Activated CD8-positive, alpha-beta memory T cell treated with anti-CD3 and anti-CD28 coated beads for 4 hours (primary cell): Measurements from ENCODE around the gene HSD3B7.

ENCODE experiments used
- DNase-seq, 2 donors: peaks; one replicate each; pipeline ENCODE4 v3.0.0-alpha.2; 2020; ENCODE audit warnings: low read depth in 2 of 2

The HSD3B7 gene

GRCh38 chr16:30956601-30957455, 28.2 kb upstream of the HSD3B7 start:
- DNase-seq, result peak; percentile 83 to 86

DNA sequence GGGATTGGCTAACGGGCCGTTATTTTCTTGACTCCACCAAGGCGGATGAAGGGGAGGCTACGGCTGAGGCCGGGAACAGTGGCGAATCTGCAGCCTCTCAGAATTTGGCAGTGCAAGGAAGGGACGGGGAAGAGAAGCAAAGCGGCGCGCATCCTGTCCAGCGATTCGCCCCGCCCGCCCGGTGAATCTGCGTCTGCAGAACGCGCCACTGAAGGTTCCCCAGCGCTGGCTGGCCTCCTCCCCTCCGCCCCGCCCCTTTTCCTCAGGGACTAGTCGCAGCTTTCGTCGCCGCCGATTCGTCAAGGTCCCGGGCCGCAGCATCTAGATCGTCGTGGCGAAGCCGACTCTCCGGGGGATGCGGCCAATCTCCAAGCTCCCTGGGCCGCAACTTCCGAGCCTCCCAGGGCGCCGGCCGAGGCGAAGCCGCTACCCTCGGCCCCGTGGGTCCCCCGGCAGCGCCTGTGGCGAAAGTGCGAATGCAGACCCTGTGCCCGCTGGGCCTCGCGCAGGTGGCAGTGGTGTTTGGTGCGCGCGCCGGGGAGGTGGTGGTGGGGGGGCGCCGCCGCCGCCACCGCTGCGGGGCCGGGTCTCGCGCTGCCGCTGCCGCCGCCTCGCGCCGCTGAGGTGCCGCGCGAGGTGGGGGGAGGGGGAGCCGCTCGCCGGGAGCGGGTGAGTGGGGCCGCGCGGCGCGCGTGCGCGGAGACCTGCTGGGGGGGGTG, 27.4 kb upstream of the HSD3B7 start, which contains the start of gene SETD1A:
TSS of gene SETD1A (plus strand) at position 299 of the 719 bp plus-strand sequence. CDS start 978 bp downstream, outside the sequence.
- peak; percentile 90 to 92 for DNase-seq

DNA sequence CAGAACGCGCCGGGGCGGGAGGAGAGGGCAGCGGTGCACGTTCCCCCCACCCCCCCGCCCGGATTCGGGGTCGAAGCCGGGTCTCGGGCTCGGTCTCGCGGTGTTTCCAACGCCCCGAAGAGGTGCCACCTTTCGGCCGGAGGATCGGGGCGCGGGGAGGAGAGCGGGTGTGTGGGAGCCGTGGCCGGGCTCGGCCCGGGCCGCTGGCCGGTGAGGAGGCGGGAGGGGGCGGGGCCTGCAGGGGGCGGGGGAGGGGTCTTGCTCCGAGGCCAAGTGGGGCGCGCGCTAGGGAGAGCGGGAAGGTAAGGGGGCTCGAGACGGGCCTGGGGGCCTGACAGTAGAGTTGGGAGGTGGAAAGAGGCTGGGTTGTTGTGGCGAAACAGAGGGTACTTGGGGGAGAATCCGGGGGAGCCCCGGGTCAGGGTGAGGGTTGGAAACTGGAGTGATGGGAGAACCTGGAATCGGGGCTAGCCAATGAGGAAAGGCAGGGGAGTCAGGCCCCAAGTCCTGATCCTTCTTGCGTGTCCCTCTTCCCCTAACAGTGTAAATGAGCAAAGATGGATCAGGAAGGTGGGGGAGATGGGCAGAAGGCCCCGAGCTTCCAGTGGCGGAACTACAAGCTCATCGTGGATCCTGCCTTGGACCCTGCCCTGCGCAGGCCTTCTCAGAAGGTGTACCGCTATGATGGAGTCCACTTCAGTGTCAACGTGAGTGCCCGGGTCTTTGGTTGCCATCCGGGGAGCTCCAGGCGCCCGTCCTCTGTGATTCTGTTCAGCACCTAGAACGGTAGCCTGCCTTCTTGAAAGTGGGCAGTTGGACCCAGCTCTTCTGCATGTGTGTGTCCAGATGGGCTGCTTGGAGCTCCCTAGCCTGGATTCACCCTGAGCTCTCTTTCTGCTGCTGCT, 26.6 kb upstream of the HSD3B7 start:
- DNase-seq, result no peak

- DNase-seq, result no peak
These were observed 23.6 kb upstream of the HSD3B7 start for GRCh38 chr16:30961384-30961783.

DNA sequence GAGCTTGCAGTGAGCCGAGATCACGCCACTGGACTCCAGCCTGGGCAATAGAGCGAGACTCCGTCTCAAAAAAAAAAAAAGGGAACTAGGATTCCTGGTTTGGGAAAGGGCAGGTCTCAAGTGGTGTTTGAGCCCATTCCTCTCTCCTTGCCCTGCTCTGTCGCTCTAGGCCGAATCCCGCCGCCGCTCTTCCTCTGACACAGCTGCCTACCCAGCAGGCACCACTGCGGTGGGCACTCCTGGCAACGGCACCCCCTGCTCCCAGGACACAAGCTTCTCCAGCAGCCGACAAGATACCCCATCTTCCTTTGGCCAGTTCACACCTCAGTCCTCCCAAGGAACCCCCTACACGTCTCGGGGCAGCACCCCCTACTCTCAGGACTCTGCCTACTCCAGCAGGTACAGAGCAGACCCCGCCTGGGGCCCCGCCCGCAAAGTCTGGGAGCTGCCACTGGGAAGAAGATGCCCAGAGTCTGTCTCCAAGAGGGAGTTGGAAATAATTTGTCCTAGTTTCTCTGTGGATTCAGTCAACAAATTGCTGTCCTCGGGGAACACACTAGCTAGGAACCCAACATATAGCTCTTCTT, 21.0 kb upstream of the HSD3B7 start:
- no peak for DNase-seq

DNA sequence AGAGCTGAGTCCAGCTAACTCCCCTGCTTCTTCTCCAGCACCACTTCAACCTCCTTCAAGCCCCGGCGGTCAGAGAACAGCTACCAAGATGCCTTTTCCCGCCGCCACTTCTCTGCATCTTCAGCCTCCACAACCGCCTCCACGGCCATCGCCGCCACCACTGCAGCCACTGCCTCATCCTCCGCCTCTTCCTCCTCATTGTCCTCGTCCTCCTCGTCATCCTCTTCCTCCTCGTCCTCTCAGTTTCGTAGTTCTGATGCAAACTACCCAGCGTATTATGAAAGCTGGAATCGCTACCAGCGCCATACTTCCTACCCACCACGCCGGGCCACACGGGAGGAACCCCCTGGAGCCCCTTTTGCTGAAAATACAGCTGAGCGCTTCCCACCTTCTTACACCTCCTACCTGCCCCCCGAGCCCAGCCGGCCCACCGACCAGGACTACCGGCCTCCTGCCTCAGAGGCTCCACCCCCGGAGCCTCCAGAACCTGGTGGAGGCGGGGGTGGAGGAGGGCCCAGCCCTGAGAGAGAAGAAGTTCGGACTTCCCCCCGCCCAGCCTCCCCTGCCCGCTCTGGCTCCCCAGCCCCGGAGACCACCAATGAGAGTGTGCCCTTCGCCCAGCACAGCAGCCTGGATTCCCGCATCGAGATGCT, 20.3 kb upstream of the HSD3B7 start:
- no peak for DNase-seq

GRCh38 chr16:30965436-30965835, 19.6 kb upstream of the HSD3B7 start:
- no peak for DNase-seq

GRCh38 chr16:30966033-30966619, 18.9 kb upstream of the HSD3B7 start:
- no peak for DNase-seq

GRCh38 chr16:30967795-30968194, 17.2 kb upstream of the HSD3B7 start:
- no peak for DNase-seq

GRCh38 chr16:30969246-30969842, 15.7 kb upstream of the HSD3B7 start:
- DNase-seq, result no peak

DNA sequence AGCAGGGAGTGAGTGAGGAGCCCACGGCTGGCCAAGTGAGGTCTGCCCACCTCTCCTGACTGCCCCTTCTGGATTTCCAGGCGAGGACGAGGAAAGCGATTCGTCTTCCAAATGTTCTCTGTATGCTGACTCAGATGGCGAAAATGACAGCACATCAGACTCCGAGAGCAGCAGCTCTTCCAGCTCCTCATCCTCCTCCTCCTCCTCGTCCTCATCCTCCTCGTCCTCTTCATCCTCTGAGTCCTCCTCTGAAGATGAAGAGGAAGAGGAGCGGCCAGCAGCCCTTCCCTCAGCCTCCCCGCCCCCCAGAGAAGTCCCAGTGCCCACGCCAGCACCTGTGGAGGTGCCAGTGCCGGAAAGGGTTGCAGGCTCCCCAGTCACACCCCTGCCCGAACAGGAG, 13.7 kb upstream of the HSD3B7 start:
- no peak for DNase-seq

- DNase-seq, result no peak
These were observed 12.1 kb upstream of the HSD3B7 start for GRCh38 chr16:30972872-30973271.

GRCh38 chr16:30974348-30974747, 10.7 kb upstream of the HSD3B7 start:
- DNase-seq, result no peak

DNA sequence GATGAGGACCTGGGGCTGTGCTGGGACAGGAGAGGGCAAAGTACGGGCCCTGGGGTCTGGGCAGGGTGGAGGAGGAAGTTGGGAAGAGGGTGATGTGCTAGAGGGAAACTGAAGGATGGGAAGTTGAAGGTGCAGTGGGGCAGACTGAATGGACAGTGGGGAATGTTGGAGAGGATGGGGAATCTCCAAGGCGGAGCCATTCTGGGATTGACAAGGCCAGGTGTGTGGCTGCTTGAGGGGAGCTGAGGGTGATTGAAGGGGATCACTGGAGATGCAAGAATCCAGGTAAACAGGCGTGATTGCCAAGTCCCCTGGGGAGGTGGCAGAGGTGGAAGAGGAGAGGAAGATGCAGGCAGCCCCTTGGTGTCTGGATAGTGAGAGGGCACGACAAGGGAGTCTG, 8.5 kb upstream of the HSD3B7 start:
- DNase-seq, result no peak

- no peak for DNase-seq
These were observed 7.5 kb upstream of the HSD3B7 start for GRCh38 chr16:30977502-30977901.

GRCh38 chr16:30979170-30980022, 5.6 kb upstream of the HSD3B7 start:
- no peak for DNase-seq

- DNase-seq, result no peak
These were observed 5.0 kb upstream of the HSD3B7 start for GRCh38 chr16:30980023-30980371.

GRCh38 chr16:30980434-30980833, 4.6 kb upstream of the HSD3B7 start:
- no peak for DNase-seq

DNA sequence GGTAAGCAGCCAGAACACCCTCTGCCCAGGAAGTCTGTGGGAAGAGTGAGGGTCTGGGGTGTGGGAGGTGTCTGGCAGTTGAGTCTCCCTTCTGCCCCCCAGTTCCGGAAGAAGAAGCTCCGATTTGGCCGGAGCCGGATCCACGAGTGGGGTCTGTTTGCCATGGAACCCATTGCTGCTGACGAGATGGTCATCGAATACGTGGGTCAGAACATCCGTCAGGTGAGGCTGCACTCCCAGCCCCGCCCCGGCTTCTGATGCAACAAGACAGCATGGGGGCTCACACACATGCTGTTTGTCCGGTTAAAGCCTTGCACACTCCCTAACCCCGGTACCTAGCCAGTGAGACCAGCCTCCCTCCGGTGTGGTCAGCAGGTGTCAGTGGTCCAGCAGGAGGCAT, 4.0 kb upstream of the HSD3B7 start:
- no peak for DNase-seq
